PFSK-1 (cell line): Measurements from ENCODE around the gene DTYMK.

Experiments
- FOXP2 ChIP-seq: optimal IDR thresholded peaks from 2 replicates; pipeline ENCODE3; 2011; ENCODE audit warnings: borderline replicate concordance, control low read depth, inconsistent platforms; ENCODE audit not compliant: insufficient read depth; ENCODE audit errors: extremely low read length, extremely low read depth
- POLR2AphosphoS5 ChIP-seq: IDR thresholded peaks from 2 replicates; pipeline ENCODE4 v1.6.1; 2012; ENCODE audit warnings: low read depth, mild to moderate bottlenecking, control low read depth, low read length, moderate library complexity
- SIN3A ChIP-seq: IDR thresholded peaks from 2 replicates; pipeline ENCODE4 v1.6.1; 2012; ENCODE audit warnings: mild to moderate bottlenecking, low read length, moderate library complexity, borderline replicate concordance; ENCODE audit not compliant: insufficient read depth
- TAF1 ChIP-seq: IDR thresholded peaks from 2 replicates; pipeline ENCODE4 v1.6.1; 2012; ENCODE audit warnings: low read length, control low read depth, borderline replicate concordance; ENCODE audit not compliant: insufficient read depth
- TF ChIP-seq, protein P1 (sequence below), 2 experiments: IDR thresholded peaks; 2 replicates each; pipeline versions ENCODE4 v1.6.1 to v1.8.0; 2011 to 2012; ENCODE audit warnings: low read depth in 2 of 2, low read length in 2 of 2, control low read depth in 1 of 2, inconsistent platforms in 1 of 2, mild to moderate bottlenecking in 1 of 2, moderate library complexity in 1 of 2; ENCODE audit not compliant: insufficient read depth in 1 of 2

DTYMK gene

GRCh38 chr2:241648453-241648852 is 38.2 kb downstream of the DTYMK start:
- TF ChIP-seq FOXP2 (no peak), SIN3A (no peak), TAF1 (no peak), POLR2AphosphoS5 (no peak)
- TF ChIP-seq, protein P1, sequence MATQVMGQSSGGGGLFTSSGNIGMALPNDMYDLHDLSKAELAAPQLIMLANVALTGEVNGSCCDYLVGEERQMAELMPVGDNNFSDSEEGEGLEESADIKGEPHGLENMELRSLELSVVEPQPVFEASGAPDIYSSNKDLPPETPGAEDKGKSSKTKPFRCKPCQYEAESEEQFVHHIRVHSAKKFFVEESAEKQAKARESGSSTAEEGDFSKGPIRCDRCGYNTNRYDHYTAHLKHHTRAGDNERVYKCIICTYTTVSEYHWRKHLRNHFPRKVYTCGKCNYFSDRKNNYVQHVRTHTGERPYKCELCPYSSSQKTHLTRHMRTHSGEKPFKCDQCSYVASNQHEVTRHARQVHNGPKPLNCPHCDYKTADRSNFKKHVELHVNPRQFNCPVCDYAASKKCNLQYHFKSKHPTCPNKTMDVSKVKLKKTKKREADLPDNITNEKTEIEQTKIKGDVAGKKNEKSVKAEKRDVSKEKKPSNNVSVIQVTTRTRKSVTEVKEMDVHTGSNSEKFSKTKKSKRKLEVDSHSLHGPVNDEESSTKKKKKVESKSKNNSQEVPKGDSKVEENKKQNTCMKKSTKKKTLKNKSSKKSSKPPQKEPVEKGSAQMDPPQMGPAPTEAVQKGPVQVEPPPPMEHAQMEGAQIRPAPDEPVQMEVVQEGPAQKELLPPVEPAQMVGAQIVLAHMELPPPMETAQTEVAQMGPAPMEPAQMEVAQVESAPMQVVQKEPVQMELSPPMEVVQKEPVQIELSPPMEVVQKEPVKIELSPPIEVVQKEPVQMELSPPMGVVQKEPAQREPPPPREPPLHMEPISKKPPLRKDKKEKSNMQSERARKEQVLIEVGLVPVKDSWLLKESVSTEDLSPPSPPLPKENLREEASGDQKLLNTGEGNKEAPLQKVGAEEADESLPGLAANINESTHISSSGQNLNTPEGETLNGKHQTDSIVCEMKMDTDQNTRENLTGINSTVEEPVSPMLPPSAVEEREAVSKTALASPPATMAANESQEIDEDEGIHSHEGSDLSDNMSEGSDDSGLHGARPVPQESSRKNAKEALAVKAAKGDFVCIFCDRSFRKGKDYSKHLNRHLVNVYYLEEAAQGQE (IDR thresholded peaks at IDR 0.05; ENCODE audit: insufficient read depth in 1 of 2, low read depth in 2 of 2, low read length in 2 of 2): no peak

DNA sequence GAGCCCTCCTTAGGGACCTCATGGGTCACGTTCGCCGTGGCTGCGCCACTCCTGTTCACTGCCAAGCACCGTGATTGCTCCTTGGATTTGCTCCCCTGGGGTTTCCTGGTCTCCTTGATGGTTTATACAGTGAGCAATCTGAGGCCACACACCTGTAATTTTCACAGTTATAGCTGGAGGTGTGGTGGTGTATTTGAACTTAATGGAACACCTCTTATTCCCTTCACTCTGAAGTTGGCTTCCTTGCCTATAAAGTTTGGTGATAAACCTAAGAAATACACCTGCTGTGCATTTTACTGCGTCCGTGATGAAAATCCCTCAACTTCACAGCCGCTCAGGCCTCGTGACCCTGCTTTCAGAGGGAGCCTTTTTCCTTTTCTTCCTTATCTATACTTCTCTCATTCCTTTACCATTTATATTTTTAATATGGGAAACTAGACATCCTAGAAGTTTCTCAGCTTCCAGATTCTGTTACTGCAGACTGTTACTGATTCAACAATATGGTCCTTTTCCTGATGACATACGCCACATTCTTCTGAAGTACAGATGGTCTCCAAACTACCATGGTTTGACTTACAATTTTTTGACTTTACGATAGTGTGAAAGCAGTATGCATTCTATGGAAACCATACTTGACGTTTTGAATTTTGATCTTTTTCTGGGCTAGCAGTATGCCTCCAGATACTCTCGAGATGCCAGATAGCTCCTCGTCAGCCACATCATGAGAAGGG is 40.5 kb downstream of the DTYMK start:
- TF ChIP-seq, protein P1 (IDR thresholded peaks at IDR 0.05; ENCODE audit: insufficient read depth in 1 of 2, low read depth in 2 of 2, low read length in 2 of 2): no peak
- TF ChIP-seq TAF1 (no peak), POLR2AphosphoS5 (no peak), FOXP2 (no peak), SIN3A (no peak)

GRCh38 chr2:241645056-241645914 is 41.3 kb downstream of the DTYMK start:
- TF ChIP-seq FOXP2: no peak

DNA sequence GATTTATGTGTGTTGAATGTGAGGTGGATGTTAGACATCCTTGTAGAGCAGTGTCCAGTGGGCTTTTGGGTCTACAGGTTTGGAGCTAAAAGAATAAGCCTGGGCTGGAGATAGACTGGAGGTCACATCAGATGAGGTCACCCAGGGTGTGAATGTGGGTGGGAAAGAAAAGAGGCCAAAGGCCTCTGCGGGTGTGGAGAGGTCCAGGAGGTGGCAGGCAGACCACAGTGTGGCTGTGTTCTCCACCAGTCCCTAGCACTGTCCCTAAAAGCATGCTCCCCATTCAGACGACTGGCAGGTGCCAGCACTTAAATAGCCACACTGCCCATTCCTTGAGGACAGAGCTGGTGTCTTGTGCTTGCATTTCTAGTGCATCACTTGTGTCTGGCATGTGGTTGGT is 45.0 kb downstream of the DTYMK start:
- TF ChIP-seq SIN3A: no peak
- TF ChIP-seq POLR2AphosphoS5: no peak
- TF ChIP-seq FOXP2: no peak

GRCh38 chr2:241640165-241640795 is 46.3 kb downstream of the DTYMK start:
- TF ChIP-seq TAF1 (no peak), POLR2AphosphoS5 (no peak), FOXP2 (no peak), SIN3A (no peak)
- TF ChIP-seq, protein P1 (IDR thresholded peaks at IDR 0.05; ENCODE audit: insufficient read depth in 1 of 2, low read depth in 2 of 2, low read length in 2 of 2): no peak

GRCh38 chr2:241639385-241639784 is 47.2 kb downstream of the DTYMK start:
- TF ChIP-seq FOXP2 (no peak), SIN3A (no peak), POLR2AphosphoS5 (no peak)
- TF ChIP-seq, protein P1 (IDR thresholded peaks at IDR 0.05; ENCODE audit: insufficient read depth in 1 of 2, low read depth in 2 of 2, low read length in 2 of 2): no peak
